Liver (tissue), 9 donors: Measurements from ENCODE around the gene CDC23. TPM values are rescaled to one million over a fixed set of nuclear protein-coding genes. Genes with fewer than 3 reads are reported as not detected.

ENCODE experiments used
- DNase-seq: peaks from one replicate; pipeline ENCODE4 v3.0.0-alpha.2; 2017; ENCODE audit warnings: low spot score
- H3K27ac ChIP-seq, 2 donors: one replicate each; pipeline ENCODE4 v1.7.0; 2013; ENCODE audit warnings: inconsistent platforms in 2 of 2, low read length in 2 of 2, control low read depth in 1 of 2, low read depth in 1 of 2, mild to moderate bottlenecking in 1 of 2
- H3K27me3 ChIP-seq, 4 donors: one replicate each; pipeline versions ENCODE4 v1.6.1 to v1.7.0; 2013; ENCODE audit warnings: low read length in 3 of 4, inconsistent platforms in 1 of 4, mild to moderate bottlenecking in 1 of 4, moderate library complexity in 1 of 4; ENCODE audit not compliant: control insufficient read depth in 4 of 4, insufficient read depth in 4 of 4
- H3K36me3 ChIP-seq, 4 donors: one replicate each; pipeline versions ENCODE4 v1.6.1 to v1.7.0; 2013; ENCODE audit warnings: low read length in 3 of 4, mild to moderate bottlenecking in 3 of 4, low read depth in 1 of 4, moderate library complexity in 1 of 4; ENCODE audit not compliant: control insufficient read depth in 4 of 4, insufficient read depth in 3 of 4
- H3K4me1 ChIP-seq, 4 donors: one replicate each; pipeline versions ENCODE4 v1.6.1 to v1.7.0; 2013; ENCODE audit warnings: low read length in 3 of 4, mild to moderate bottlenecking in 3 of 4, moderate library complexity in 1 of 4; ENCODE audit not compliant: control insufficient read depth in 4 of 4, insufficient read depth in 4 of 4
- H3K4me3 ChIP-seq, 3 donors: one replicate each; pipeline versions ENCODE4 v1.6.1 to v1.7.0; 2013; ENCODE audit warnings: low read length in 3 of 3, control low read depth in 1 of 3, low read depth in 1 of 3, mild to moderate bottlenecking in 1 of 3
- H3K9ac ChIP-seq, 2 donors: one replicate each; pipeline ENCODE4 v1.7.0; 2013; ENCODE audit warnings: low read length in 2 of 2, mild to moderate bottlenecking in 2 of 2, moderate library complexity in 2 of 2, control low read depth in 1 of 2, low read depth in 1 of 2
- H3K9me3 ChIP-seq, 4 donors: one replicate each; pipeline versions ENCODE4 v1.6.1 to v1.7.0; 2013; ENCODE audit warnings: low read length in 3 of 4; ENCODE audit not compliant: control insufficient read depth in 4 of 4
- ATF3 ChIP-seq: IDR thresholded peaks from 2 replicates; pipeline ENCODE4 v1.6.1; 2016; ENCODE audit warnings: antibody characterized with exemption
- CTCF ChIP-seq: fragments of 150-350 bp; IDR thresholded peaks from 2 replicates; pipeline ENCODE4 v1.5.1; 2017; ENCODE audit warnings: improper control_type of control experiment, low read depth, low read length; ENCODE audit not compliant: missing input control
- EGR1 ChIP-seq, 2 donors: IDR thresholded peaks; 2 replicates each; pipeline ENCODE4 v1.6.1; 2016 to 2018; ENCODE audit warnings: antibody characterized with exemption in 2 of 2, low read depth in 2 of 2
- FOXA1 ChIP-seq: IDR thresholded peaks from 2 replicates; pipeline ENCODE4 v1.6.1; 2016; ENCODE audit warnings: antibody characterized with exemption
- FOXA2 ChIP-seq: IDR thresholded peaks from 2 replicates; pipeline ENCODE4 v1.6.1; 2016; ENCODE audit warnings: antibody characterized with exemption
- GABPA ChIP-seq, 2 donors: IDR thresholded peaks in 1 of 2; conservative IDR thresholded peaks in 1 of 2; 2 replicates each; pipeline ENCODE4 v1.6.1; 2016; ENCODE audit warnings: antibody characterized with exemption in 2 of 2, mild to moderate bottlenecking in 1 of 2, moderate library complexity in 1 of 2
- HNF4A ChIP-seq, 2 donors: conservative IDR thresholded peaks; 2 replicates each; pipeline ENCODE4 v1.6.1; 2016; ENCODE audit warnings: antibody characterized with exemption in 2 of 2, mild to moderate bottlenecking in 2 of 2
- HNF4G ChIP-seq: IDR thresholded peaks from 2 replicates; pipeline ENCODE4 v1.6.1; 2016; ENCODE audit warnings: antibody characterized with exemption
- JUND ChIP-seq, 2 donors: IDR thresholded peaks; 2 replicates each; pipeline ENCODE4 v1.6.1; 2016; ENCODE audit warnings: antibody characterized with exemption in 2 of 2
- MAX ChIP-seq: IDR thresholded peaks from 2 replicates; pipeline ENCODE4 v1.6.1; 2016; ENCODE audit warnings: antibody characterized with exemption
- NR2F2 ChIP-seq: IDR thresholded peaks from 2 replicates; pipeline ENCODE4 v1.6.1; 2016; ENCODE audit warnings: antibody characterized with exemption
- RAD21 ChIP-seq, 2 donors: IDR thresholded peaks; 2 replicates each; pipeline ENCODE4 v1.6.1; 2016; ENCODE audit warnings: antibody characterized with exemption in 2 of 2, mild to moderate bottlenecking in 2 of 2
- RXRA ChIP-seq, 2 donors: IDR thresholded peaks; 2 replicates each; pipeline ENCODE4 v1.6.1; 2017 to 2018; ENCODE audit warnings: antibody characterized with exemption in 2 of 2, mild to moderate bottlenecking in 1 of 2
- SP1 ChIP-seq: IDR thresholded peaks from 2 replicates; pipeline ENCODE4 v1.6.1; 2018; ENCODE audit warnings: antibody characterized with exemption, mild to moderate bottlenecking
- TAF1 ChIP-seq: conservative IDR thresholded peaks from 2 replicates; pipeline ENCODE4 v1.6.1; 2016; ENCODE audit warnings: antibody characterized with exemption, mild to moderate bottlenecking
- YY1 ChIP-seq: IDR thresholded peaks from 2 replicates; pipeline ENCODE4 v1.6.1; 2016; ENCODE audit warnings: antibody characterized with exemption, mild to moderate bottlenecking
- ZBTB33 ChIP-seq: IDR thresholded peaks from 2 replicates; pipeline ENCODE4 v1.6.1; 2016; ENCODE audit warnings: antibody characterized with exemption
- WGBS: extraction: QIAGEN DNeasy Blood & Tissue Kit; methylation state at CpG from one replicate; pipeline ENCODE4 v1.1.7; 2013; 5-methylcytosine and 5-hydroxymethylcytosine counted together
- polyA plus RNA-seq, 2 donors: library from polyadenylated mRNA; stranded (reverse) in 1 of 2; unstranded in 1 of 2; fragments of 200-250 nt in 1 of 2; fragments of >200 nt in 1 of 2; fragmentation: Nextera tagmentation in 1 of 2; extraction: Ambion mirVana in 1 of 2; gene quantifications; one replicate each; pipeline versions ENCODE4 v1.2.1 to v1.2.3, GENCODE V29; 2013 to 2015
- total RNA-seq, 2 donors: library from RNA; depleted of rRNA; stranded (reverse); fragments of >200 nt; gene quantifications; one replicate each; pipeline ENCODE4 v1.2.3, GENCODE V29; 2014
- TF ChIP-seq, protein P1 (sequence below): IDR thresholded peaks from 2 replicates; pipeline ENCODE4 v1.6.1; 2016; ENCODE audit warnings: antibody characterized with exemption, mild to moderate bottlenecking
- donor health status: healthy.
- donor health status: healthy.
- donor health status: healthy.
- donor health status: healthy.
- donor health status: healthy.

Gene CDC23
- total and polyA plus RNA-seq, 4 donors, result 10.5 to 23.8 (median 14.2) TPM

DNA sequence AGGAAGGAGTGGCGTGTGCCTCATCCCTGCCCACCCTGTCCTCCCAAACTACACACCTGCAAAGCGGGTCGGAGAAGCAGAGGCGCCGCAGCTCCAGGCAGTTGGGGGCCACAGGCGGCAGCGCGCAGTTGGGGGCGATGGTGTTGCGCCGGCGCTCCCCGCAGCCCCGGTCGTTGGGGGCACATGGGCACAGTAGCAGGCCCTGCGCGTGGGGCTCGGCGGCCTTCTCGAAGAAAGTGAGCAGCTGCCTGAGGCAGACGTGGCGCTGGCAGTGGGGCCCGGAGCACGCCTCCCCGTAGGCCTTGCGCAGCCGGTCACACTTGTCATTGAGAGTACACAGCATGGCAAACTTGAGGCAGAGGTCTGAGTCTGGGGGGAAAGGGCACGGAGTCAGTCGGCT is 44.5 kb upstream of the CDC23 start:
- H3K27ac ChIP-seq, result no peak overlapping the region
- H3K4me3 ChIP-seq, result no peak overlapping the region
- H3K27me3 ChIP-seq, result no peaks in the 10 kb centered on the region
- no peak for DNase-seq
- TF ChIP-seq ATF3 (no peak), FOXA2 (no peak), NR2F2 (no peak), ZBTB33 (no peak), FOXA1 (no peak), JUND (IDR thresholded peaks at IDR 0.05) (no peak), RXRA (IDR thresholded peaks at IDR 0.05) (no peak), TAF1 (no peak), CTCF (no peak), RAD21 (IDR thresholded peaks at IDR 0.05) (no peak), HNF4G (no peak), GABPA (IDR thresholded peaks at IDR 0.05 in 1 of 2, conservative IDR thresholded peaks at IDR 0.05 in 1 of 2) (no peak), MAX (no peak), EGR1 (IDR thresholded peaks at IDR 0.05; ENCODE audit: low read depth in 2 of 2) (no peak)
- TF ChIP-seq, protein P1, sequence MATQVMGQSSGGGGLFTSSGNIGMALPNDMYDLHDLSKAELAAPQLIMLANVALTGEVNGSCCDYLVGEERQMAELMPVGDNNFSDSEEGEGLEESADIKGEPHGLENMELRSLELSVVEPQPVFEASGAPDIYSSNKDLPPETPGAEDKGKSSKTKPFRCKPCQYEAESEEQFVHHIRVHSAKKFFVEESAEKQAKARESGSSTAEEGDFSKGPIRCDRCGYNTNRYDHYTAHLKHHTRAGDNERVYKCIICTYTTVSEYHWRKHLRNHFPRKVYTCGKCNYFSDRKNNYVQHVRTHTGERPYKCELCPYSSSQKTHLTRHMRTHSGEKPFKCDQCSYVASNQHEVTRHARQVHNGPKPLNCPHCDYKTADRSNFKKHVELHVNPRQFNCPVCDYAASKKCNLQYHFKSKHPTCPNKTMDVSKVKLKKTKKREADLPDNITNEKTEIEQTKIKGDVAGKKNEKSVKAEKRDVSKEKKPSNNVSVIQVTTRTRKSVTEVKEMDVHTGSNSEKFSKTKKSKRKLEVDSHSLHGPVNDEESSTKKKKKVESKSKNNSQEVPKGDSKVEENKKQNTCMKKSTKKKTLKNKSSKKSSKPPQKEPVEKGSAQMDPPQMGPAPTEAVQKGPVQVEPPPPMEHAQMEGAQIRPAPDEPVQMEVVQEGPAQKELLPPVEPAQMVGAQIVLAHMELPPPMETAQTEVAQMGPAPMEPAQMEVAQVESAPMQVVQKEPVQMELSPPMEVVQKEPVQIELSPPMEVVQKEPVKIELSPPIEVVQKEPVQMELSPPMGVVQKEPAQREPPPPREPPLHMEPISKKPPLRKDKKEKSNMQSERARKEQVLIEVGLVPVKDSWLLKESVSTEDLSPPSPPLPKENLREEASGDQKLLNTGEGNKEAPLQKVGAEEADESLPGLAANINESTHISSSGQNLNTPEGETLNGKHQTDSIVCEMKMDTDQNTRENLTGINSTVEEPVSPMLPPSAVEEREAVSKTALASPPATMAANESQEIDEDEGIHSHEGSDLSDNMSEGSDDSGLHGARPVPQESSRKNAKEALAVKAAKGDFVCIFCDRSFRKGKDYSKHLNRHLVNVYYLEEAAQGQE, result no peak
- no peaks in the 10 kb centered on the region for H3K36me3 ChIP-seq
- no peaks in the 10 kb centered on the region for H3K4me1 ChIP-seq
- no peaks in the 10 kb centered on the region for H3K9me3 ChIP-seq
- 84% methylated on average over 29 of the region's 29 CpGs for WGBS
- no peak overlapping the region for H3K9ac ChIP-seq

GRCh38 chr5:138252944-138253343 is 39.8 kb upstream of the CDC23 start:
- Histone ChIP-seq H3K36me3 (no peaks in the 10 kb centered on the region), H3K4me1 (no peaks in the 10 kb centered on the region), H3K9ac (no peak overlapping the region), H3K4me3 (no peak overlapping the region), H3K27me3 (no peaks in the 10 kb centered on the region), H3K27ac (no peak overlapping the region), H3K9me3 (no peaks in the 10 kb centered on the region)
- no peak for TF ChIP-seq HNF4A (conservative IDR thresholded peaks at IDR 0.05)
- no peak for TF ChIP-seq YY1
- no peak for TF ChIP-seq GABPA (IDR thresholded peaks at IDR 0.05 in 1 of 2, conservative IDR thresholded peaks at IDR 0.05 in 1 of 2)
- TF ChIP-seq EGR1 (IDR thresholded peaks at IDR 0.05; ENCODE audit: low read depth in 2 of 2), result no peak
- TF ChIP-seq RXRA (IDR thresholded peaks at IDR 0.05), result no peak
- TF ChIP-seq RAD21 (IDR thresholded peaks at IDR 0.05), result no peak
- TF ChIP-seq MAX, result no peak
- no peak for TF ChIP-seq ZBTB33
- no peak for TF ChIP-seq SP1
- no peak for TF ChIP-seq HNF4G
- no peak for TF ChIP-seq CTCF
- TF ChIP-seq ATF3, result no peak
- no peak for TF ChIP-seq JUND (IDR thresholded peaks at IDR 0.05)
- 92% methylated on average over 3 of the region's 3 CpGs for WGBS
- DNase-seq, result no peak
